Mesenchymal stem cell (in vitro differentiated cells and primary cell): ENCODE measurements around the gene KCNQ5.

Experiments
- DNase-seq: peaks from one replicate; pipeline ENCODE4 v3.0.0-alpha.2; 2013
- H2AFZ ChIP-seq: one replicate; pipeline ENCODE4 v1.6.1; 2013; ENCODE audit warnings: low read depth, mild to moderate bottlenecking, control low read depth, inconsistent platforms, low read length, moderate library complexity
- H2AK5ac ChIP-seq: 2 replicates; pipeline ENCODE4 v1.6.1; 2013; ENCODE audit warnings: low read length, moderate library complexity, mild to moderate bottlenecking, inconsistent platforms; ENCODE audit not compliant: severe bottlenecking
- H2BK120ac ChIP-seq: one replicate; pipeline ENCODE4 v1.6.1; 2013; ENCODE audit warnings: low read depth, mild to moderate bottlenecking, inconsistent platforms, low read length, moderate library complexity
- H2BK12ac ChIP-seq, 2 experiments: one replicate each; pipeline ENCODE4 v1.6.1; 2013; ENCODE audit warnings: inconsistent platforms in 2 of 2, low read length in 2 of 2, mild to moderate bottlenecking in 2 of 2, moderate library complexity in 2 of 2, control low read depth in 1 of 2
- H2BK15ac ChIP-seq: one replicate; pipeline ENCODE4 v1.6.1; 2013; ENCODE audit warnings: mild to moderate bottlenecking, low read depth, inconsistent platforms; ENCODE audit not compliant: poor library complexity, severe bottlenecking
- H2BK5ac ChIP-seq: 2 replicates; pipeline ENCODE4 v1.6.1; 2013; ENCODE audit warnings: low read depth, mild to moderate bottlenecking, low read length, control low read depth, inconsistent platforms; ENCODE audit not compliant: poor library complexity, severe bottlenecking
- H3K14ac ChIP-seq, 2 experiments: one replicate each; pipeline ENCODE4 v1.6.1; 2013; ENCODE audit warnings: inconsistent platforms in 2 of 2, low read length in 2 of 2, control low read depth in 1 of 2, mild to moderate bottlenecking in 1 of 2, moderate library complexity in 1 of 2
- H3K18ac ChIP-seq, 2 experiments: one replicate each; pipeline ENCODE4 v1.6.1; 2013; ENCODE audit warnings: inconsistent platforms in 2 of 2, low read length in 2 of 2, control low read depth in 1 of 2, low read depth in 1 of 2, mild to moderate bottlenecking in 1 of 2
- H3K23ac ChIP-seq, 2 experiments: one replicate each; pipeline ENCODE4 v1.6.1; 2013; ENCODE audit warnings: inconsistent platforms in 2 of 2, low read length in 2 of 2, mild to moderate bottlenecking in 2 of 2, moderate library complexity in 2 of 2, control low read depth in 1 of 2
- H3K27ac ChIP-seq: 2 replicates; pipeline ENCODE4 v1.5.1; 2013; ENCODE audit warnings: mild to moderate bottlenecking, moderate library complexity, low read length, control low read depth, inconsistent platforms; ENCODE audit not compliant: poor library complexity, severe bottlenecking
- H3K27me3 ChIP-seq, 2 experiments: 2 replicates each; pipeline versions ENCODE4 v1.6.1 to v1.7.0; 2013; ENCODE audit warnings: low read length in 2 of 2, mild to moderate bottlenecking in 2 of 2, moderate library complexity in 2 of 2, control low read depth in 1 of 2, inconsistent platforms in 1 of 2; ENCODE audit not compliant: control insufficient read depth in 1 of 2, insufficient read depth in 1 of 2
- H3K36me3 ChIP-seq, 2 experiments: 2 replicates each; pipeline versions ENCODE4 v1.6.1 to v1.7.0; 2013; ENCODE audit warnings: low read length in 2 of 2, control low read depth in 1 of 2, inconsistent platforms in 1 of 2, low read depth in 1 of 2, mild to moderate bottlenecking in 1 of 2; ENCODE audit not compliant: insufficient read depth in 2 of 2, control insufficient read depth in 1 of 2
- H3K4ac ChIP-seq, 2 experiments: one replicate each; pipeline ENCODE4 v1.6.1; 2013; ENCODE audit warnings: inconsistent platforms in 2 of 2, low read length in 2 of 2, mild to moderate bottlenecking in 2 of 2, moderate library complexity in 2 of 2, control low read depth in 1 of 2, low read depth in 1 of 2
- H3K4me1 ChIP-seq: 2 replicates; pipeline ENCODE4 v1.6.1; 2013; ENCODE audit warnings: low read depth, low read length, control low read depth; ENCODE audit not compliant: control insufficient read depth, insufficient read depth
- H3K4me2 ChIP-seq: 2 replicates; pipeline ENCODE4 v1.6.1; 2013; ENCODE audit warnings: low read length, mild to moderate bottlenecking, inconsistent platforms; ENCODE audit not compliant: poor library complexity, severe bottlenecking
- H3K4me3 ChIP-seq, 2 experiments: 2 replicates each; pipeline versions ENCODE4 v1.5.1 to v1.7.0; 2013; ENCODE audit warnings: low read length in 2 of 2, mild to moderate bottlenecking in 2 of 2, control low read depth in 1 of 2, low read depth in 1 of 2; ENCODE audit not compliant: insufficient read depth in 1 of 2
- H3K79me1 ChIP-seq: replicated peaks from 2 replicates; pipeline ENCODE4 v1.6.1; 2013; ENCODE audit warnings: mild to moderate bottlenecking, control low read depth, low read length, inconsistent platforms; ENCODE audit not compliant: poor library complexity, severe bottlenecking
- H3K9ac ChIP-seq: 2 replicates; pipeline ENCODE4 v1.7.0; 2013; ENCODE audit warnings: mild to moderate bottlenecking, low read length, moderate library complexity
- H3K9me3 ChIP-seq: 2 replicates; pipeline ENCODE4 v1.7.0; 2013; ENCODE audit warnings: mild to moderate bottlenecking, low read length; ENCODE audit not compliant: control insufficient read depth
- H4K8ac ChIP-seq: one replicate; pipeline ENCODE4 v1.6.1; 2013; ENCODE audit warnings: inconsistent platforms, mild to moderate bottlenecking, low read length, moderate library complexity
- H4K91ac ChIP-seq: one replicate; pipeline ENCODE4 v1.6.1; 2013; ENCODE audit warnings: mild to moderate bottlenecking, low read length, inconsistent platforms
- WGBS: methylation state at CpG from one replicate; pipeline ENCODE4 v1.1.7; 2013; ENCODE audit warnings: mixed read lengths; 5-methylcytosine and 5-hydroxymethylcytosine counted together

KCNQ5 gene

GRCh38 chr6:72816022-72816421 is 194.2 kb downstream of the KCNQ5 start:
- Histone ChIP-seq H3K9ac (no peak overlapping the region), H2AFZ (no peak overlapping the region), H2BK120ac (no peak overlapping the region), H3K14ac (no peak overlapping the region), H3K27ac (no peak overlapping the region), H3K9me3 (no peaks in the 10 kb centered on the region), H3K27me3 (no peaks in the 10 kb centered on the region), H3K36me3 (no peaks in the 10 kb centered on the region), H3K23ac (no peak overlapping the region), H4K8ac (no peak overlapping the region), H3K4me2 (no peak overlapping the region), H4K91ac (no peak overlapping the region), H3K4ac (no peak overlapping the region), H3K4me3 (no peak overlapping the region), H3K18ac (no peak overlapping the region), H3K79me1 (no peaks in the 10 kb centered on the region), H2BK12ac (no peak overlapping the region), H2BK15ac (no peak overlapping the region), H3K4me1 (no peaks in the 10 kb centered on the region), H2AK5ac (no peak overlapping the region), H2BK5ac (no peak overlapping the region)
- WGBS, result 98% methylated on average over 1 of the region's 1 CpG
- DNase-seq, result no peak

- 96% methylated on average over 1 of the region's 2 CpGs for WGBS
- no peak overlapping the region for H4K91ac ChIP-seq
- H2AK5ac ChIP-seq, result no peak overlapping the region
- H2BK12ac ChIP-seq, result no peak overlapping the region
- H2BK15ac ChIP-seq, result no peak overlapping the region
- H3K27ac ChIP-seq, result no peak overlapping the region
- no peaks in the 10 kb centered on the region for H3K36me3 ChIP-seq
- H4K8ac ChIP-seq, result no peak overlapping the region
- no peaks in the 10 kb centered on the region for H3K79me1 ChIP-seq
- H3K4me2 ChIP-seq, result no peak overlapping the region
- no peaks in the 10 kb centered on the region for H3K9me3 ChIP-seq
- no peak for DNase-seq
- no peak overlapping the region for H3K9ac ChIP-seq
- no peaks in the 10 kb centered on the region for H3K4me1 ChIP-seq
- H3K18ac ChIP-seq, result no peak overlapping the region
- no peak overlapping the region for H2BK120ac ChIP-seq
- H3K4ac ChIP-seq, result no peak overlapping the region
- no peak overlapping the region for H3K14ac ChIP-seq
- H3K23ac ChIP-seq, result no peak overlapping the region
- H3K27me3 ChIP-seq, result no peaks in the 10 kb centered on the region
- H3K4me3 ChIP-seq, result no peak overlapping the region
- no peak overlapping the region for H2AFZ ChIP-seq
- no peak overlapping the region for H2BK5ac ChIP-seq
Observed at GRCh38 chr6:72817208-72817607, 195.3 kb downstream of the KCNQ5 start.

- no peaks in the 10 kb centered on the region for H3K79me1 ChIP-seq
- H4K8ac ChIP-seq, result peak overlapping the region; percentile 55
- no peak overlapping the region for H2BK5ac ChIP-seq
- H3K18ac ChIP-seq, result no peak overlapping the region
- H3K9me3 ChIP-seq, result no peaks in the 10 kb centered on the region
- H3K9ac ChIP-seq, result no peak overlapping the region
- no peak overlapping the region for H3K14ac ChIP-seq
- H3K36me3 ChIP-seq, result no peaks in the 10 kb centered on the region
- H4K91ac ChIP-seq, result no peak overlapping the region
- H2BK15ac ChIP-seq, result peak overlapping the region; percentile 63
- no peaks in the 10 kb centered on the region for H3K27me3 ChIP-seq
- no peaks in the 10 kb centered on the region for H3K4me1 ChIP-seq
- no peak overlapping the region for H3K4me2 ChIP-seq
- no peak overlapping the region for H2AK5ac ChIP-seq
- no peak for DNase-seq
- no peak overlapping the region for H3K27ac ChIP-seq
- no peak overlapping the region for H3K4ac ChIP-seq
- WGBS, result 84% methylated on average over 2 of the region's 2 CpGs
- no peak overlapping the region for H3K4me3 ChIP-seq
- H2BK120ac ChIP-seq, result no peak overlapping the region
- H3K23ac ChIP-seq, result no peak overlapping the region
- H2BK12ac ChIP-seq, result no peak overlapping the region
- H2AFZ ChIP-seq, result no peak overlapping the region
Observed at GRCh38 chr6:72819609-72820008, 197.7 kb downstream of the KCNQ5 start.

GRCh38 chr6:72820153-72820552 is 198.3 kb downstream of the KCNQ5 start:
- no peak overlapping the region for H3K9ac ChIP-seq
- H3K14ac ChIP-seq, result no peak overlapping the region
- no peaks in the 10 kb centered on the region for H3K9me3 ChIP-seq
- no peak for DNase-seq
- no peak overlapping the region for H2BK12ac ChIP-seq
- no peaks in the 10 kb centered on the region for H3K36me3 ChIP-seq
- H3K18ac ChIP-seq, result no peak overlapping the region
- no peak overlapping the region for H2BK5ac ChIP-seq
- H3K4ac ChIP-seq, result no peak overlapping the region
- no peak overlapping the region for H4K8ac ChIP-seq
- H3K27me3 ChIP-seq, result no peaks in the 10 kb centered on the region
- no peaks in the 10 kb centered on the region for H3K79me1 ChIP-seq
- H2BK15ac ChIP-seq, result no peak overlapping the region
- H3K4me2 ChIP-seq, result no peak overlapping the region
- WGBS, result 100% methylated on average over 1 of the region's 3 CpGs
- H2AFZ ChIP-seq, result no peak overlapping the region
- H3K4me1 ChIP-seq, result no peaks in the 10 kb centered on the region
- H3K4me3 ChIP-seq, result no peak overlapping the region
- H2BK120ac ChIP-seq, result no peak overlapping the region
- no peak overlapping the region for H3K27ac ChIP-seq
- H4K91ac ChIP-seq, result no peak overlapping the region
- H3K23ac ChIP-seq, result no peak overlapping the region
- no peak overlapping the region for H2AK5ac ChIP-seq
